Keratinocyte (primary cell): Measurements from ENCODE around the gene GRM7. TPM values are rescaled to one million over a fixed set of nuclear protein-coding genes. Genes with fewer than 3 reads are reported as not detected.

Experiments used
- DNase-seq: peaks from one replicate; pipeline ENCODE4 v3.0.0-alpha.2; 2011; ENCODE audit warnings: low read depth, missing footprints, low spot score
- FAIRE-seq: peaks from 2 replicates; lab custom pipeline; 2011; peaks lifted over from hg19 to GRCh38; lab: Jason Lieb, UNC
- H2AFZ ChIP-seq: 2 replicates; pipeline ENCODE4 v1.6.0; 2012; ENCODE audit warnings: low read length, control low read depth, inconsistent platforms; ENCODE audit not compliant: control insufficient read depth
- H3K27ac ChIP-seq: 2 replicates; pipeline ENCODE4 v1.5.1; 2011; ENCODE audit warnings: low read length; ENCODE audit not compliant: control insufficient read depth, insufficient read depth
- H3K27me3 ChIP-seq: 3 replicates; pipeline ENCODE4 v1.6.0; 2011; ENCODE audit warnings: low read length; ENCODE audit not compliant: control insufficient read depth, insufficient read depth; ENCODE audit errors: extremely low read depth
- H3K36me3 ChIP-seq, 2 experiments: 2 replicates in 1 of 2; 3 replicates in 1 of 2; pipeline ENCODE4 v1.5.1; 2011; ENCODE audit warnings: low read length in 2 of 2, mild to moderate bottlenecking in 1 of 2; ENCODE audit not compliant: control insufficient read depth in 2 of 2, insufficient read depth in 2 of 2; ENCODE audit errors: extremely low read depth in 1 of 2
- H3K4me1 ChIP-seq: 3 replicates; pipeline ENCODE4 v1.5.1; 2011; ENCODE audit warnings: low read length; ENCODE audit not compliant: control insufficient read depth, insufficient read depth; ENCODE audit errors: extremely low read depth
- H3K4me2 ChIP-seq: 3 replicates; pipeline ENCODE4 v1.6.0; 2011; ENCODE audit warnings: low read depth, low read length; ENCODE audit not compliant: control insufficient read depth, insufficient read depth; ENCODE audit errors: extremely low read depth
- H3K4me3 ChIP-seq, 3 experiments: fragments of 200-600 bp in 1 of 3; sonication (generic) in 1 of 3; 2 replicates in 2 of 3; 3 replicates in 1 of 3; pipeline ENCODE4 v1.5.1; 2011 to 2016; ENCODE audit warnings: low read length in 3 of 3, mild to moderate bottlenecking in 3 of 3, control low read depth in 2 of 3, inconsistent platforms in 1 of 3, low read depth in 1 of 3, mixed read lengths in 1 of 3, mixed run types in 1 of 3, moderate library complexity in 1 of 3; ENCODE audit not compliant: control insufficient read depth in 2 of 3, insufficient read depth in 2 of 3; ENCODE audit errors: extremely low read depth in 1 of 3
- H3K79me2 ChIP-seq: 2 replicates; pipeline ENCODE4 v1.6.0; 2012; ENCODE audit warnings: low read length; ENCODE audit not compliant: control insufficient read depth, insufficient read depth
- H3K9ac ChIP-seq: 3 replicates; pipeline ENCODE4 v1.6.0; 2011; ENCODE audit warnings: low read length; ENCODE audit not compliant: control insufficient read depth, insufficient read depth; ENCODE audit errors: extremely low read depth
- H3K9me1 ChIP-seq: 3 replicates; pipeline ENCODE4 v1.6.0; 2011; ENCODE audit warnings: low read length; ENCODE audit not compliant: control insufficient read depth, insufficient read depth; ENCODE audit errors: extremely low read depth
- H3K9me3 ChIP-seq: 2 replicates; pipeline ENCODE4 v1.5.1; 2012; ENCODE audit warnings: low read depth, low read length; ENCODE audit not compliant: control insufficient read depth
- H4K20me1 ChIP-seq: 3 replicates; pipeline ENCODE4 v1.6.0; 2011; ENCODE audit warnings: low read length; ENCODE audit not compliant: control insufficient read depth, insufficient read depth; ENCODE audit errors: extremely low read depth
- EZH2 ChIP-seq: IDR thresholded peaks from one replicate; pipeline ENCODE4 v1.6.1; 2012; ENCODE audit warnings: inconsistent platforms, mild to moderate bottlenecking, low read length, moderate library complexity
- dilution Hi-C: fragments of 300-500 bp; cut with MboI; formaldehyde crosslinking; loops from one replicate; pipeline ENCODE4 v1.7.0; 2020; ENCODE audit warnings: low sequenced_read_pairs; ENCODE audit not compliant: extremely low pct_ligation_motif_present
- polyA plus RNA-seq, 5 experiments: library from polyadenylated mRNA; depleted of rRNA in 3 of 5; stranded (reverse) in 3 of 5; stranded (forward) in 1 of 5; unstranded in 1 of 5; fragments of >200 nt; gene quantifications; 1 replicate in 1 of 5; 2 replicates in 3 of 5; 3 replicates in 1 of 5; pipeline versions ENCODE4 v1.2.1 to v1.2.3, GENCODE V29; 2011 to 2012; ENCODE audit warnings: missing spikeins in 2 of 5, low read depth in 1 of 5, low replicate concordance in 1 of 5
- TF ChIP-seq, protein P1 (sequence below), 3 experiments: IDR thresholded peaks in 1 of 3; conservative IDR thresholded peaks in 1 of 3; optimal IDR thresholded peaks in 1 of 3; 2 replicates in 2 of 3; 3 replicates in 1 of 3; pipeline versions ENCODE3 to v1.5.1; 2011; ENCODE audit warnings: low read length in 3 of 3, mild to moderate bottlenecking in 3 of 3, moderate library complexity in 2 of 3, control low read depth in 1 of 3, inconsistent platforms in 1 of 3; ENCODE audit not compliant: insufficient read depth in 2 of 3; ENCODE audit errors: extremely low read depth in 1 of 3

GRM7 gene
- polyA plus RNA-seq, 1 donor (not counting 4 experiments of a cell fraction or from before 2014, with no cell fraction given), result not detected

DNA sequence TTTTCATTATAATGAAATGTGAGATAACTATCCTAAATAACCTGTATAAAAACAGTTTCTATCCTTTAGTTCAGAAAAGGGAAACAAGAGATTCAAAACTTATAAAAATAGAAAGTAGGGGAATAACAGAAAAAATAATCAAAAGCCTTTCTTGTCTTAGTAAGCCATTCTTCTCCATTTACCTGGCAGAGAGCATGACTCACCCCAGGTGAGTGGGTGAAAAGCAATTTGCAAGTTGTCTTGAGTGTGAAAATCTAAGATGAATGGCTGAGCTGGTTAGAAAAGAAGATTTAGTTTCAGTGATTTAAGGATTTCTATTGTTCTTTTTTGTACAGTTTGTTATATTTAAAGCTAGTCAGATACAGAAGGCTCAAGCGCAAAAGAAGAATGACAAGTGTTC is 702.0 kb downstream of the GRM7 start:
- H3K9ac ChIP-seq, result no peak overlapping the region
- H4K20me1 ChIP-seq, result no peaks in the 10 kb centered on the region
- H3K27ac ChIP-seq, result no peak overlapping the region
- H3K4me3 ChIP-seq, result no peak overlapping the region
- TF ChIP-seq, protein P1, sequence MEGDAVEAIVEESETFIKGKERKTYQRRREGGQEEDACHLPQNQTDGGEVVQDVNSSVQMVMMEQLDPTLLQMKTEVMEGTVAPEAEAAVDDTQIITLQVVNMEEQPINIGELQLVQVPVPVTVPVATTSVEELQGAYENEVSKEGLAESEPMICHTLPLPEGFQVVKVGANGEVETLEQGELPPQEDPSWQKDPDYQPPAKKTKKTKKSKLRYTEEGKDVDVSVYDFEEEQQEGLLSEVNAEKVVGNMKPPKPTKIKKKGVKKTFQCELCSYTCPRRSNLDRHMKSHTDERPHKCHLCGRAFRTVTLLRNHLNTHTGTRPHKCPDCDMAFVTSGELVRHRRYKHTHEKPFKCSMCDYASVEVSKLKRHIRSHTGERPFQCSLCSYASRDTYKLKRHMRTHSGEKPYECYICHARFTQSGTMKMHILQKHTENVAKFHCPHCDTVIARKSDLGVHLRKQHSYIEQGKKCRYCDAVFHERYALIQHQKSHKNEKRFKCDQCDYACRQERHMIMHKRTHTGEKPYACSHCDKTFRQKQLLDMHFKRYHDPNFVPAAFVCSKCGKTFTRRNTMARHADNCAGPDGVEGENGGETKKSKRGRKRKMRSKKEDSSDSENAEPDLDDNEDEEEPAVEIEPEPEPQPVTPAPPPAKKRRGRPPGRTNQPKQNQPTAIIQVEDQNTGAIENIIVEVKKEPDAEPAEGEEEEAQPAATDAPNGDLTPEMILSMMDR (optimal IDR thresholded peaks at IDR 0.05 in 1 of 3, IDR thresholded peaks at IDR 0.05 in 1 of 3, conservative IDR thresholded peaks at IDR 0.05 in 1 of 3; ENCODE audit: extremely low read depth in 1 of 3, insufficient read depth in 2 of 3, low read length in 3 of 3), result no peak
- H3K79me2 ChIP-seq, result no peaks in the 10 kb centered on the region
- dilution Hi-C loops, result no loop called here
- peaks cover 15% of the 10 kb centered on the region for H3K4me1 ChIP-seq
- H3K9me3 ChIP-seq, result no peaks in the 10 kb centered on the region
- DNase-seq, result peak; percentile 5
- no peaks in the 10 kb centered on the region for H3K27me3 ChIP-seq
- H3K4me2 ChIP-seq, result peak overlapping the region; percentile 29
- no peak overlapping the region for H2AFZ ChIP-seq
- no peaks in the 10 kb centered on the region for H3K9me1 ChIP-seq
- FAIRE-seq, result peak; percentile 81
- H3K36me3 ChIP-seq, result no peaks in the 10 kb centered on the region

DNA sequence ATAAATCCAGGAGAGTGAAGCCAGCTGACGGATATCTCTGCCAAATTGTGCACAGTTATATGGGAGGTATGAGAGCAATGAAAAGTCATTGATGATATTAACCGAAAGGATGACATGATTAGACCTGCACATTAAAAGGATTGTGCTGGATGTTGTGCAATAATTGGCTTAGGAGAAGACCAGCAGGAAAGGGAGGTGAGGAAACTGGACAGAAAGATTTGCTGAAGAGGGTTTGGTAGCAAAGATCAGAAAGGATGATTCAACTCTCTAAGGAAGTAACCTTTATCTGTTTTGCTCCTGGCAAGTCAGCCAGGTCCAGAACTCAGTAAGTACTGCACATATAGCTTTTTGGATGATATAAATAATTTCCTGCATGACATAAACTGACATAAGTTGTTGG is 704.7 kb downstream of the GRM7 start:
- Histone ChIP-seq H3K36me3 (no peaks in the 10 kb centered on the region), H3K9me3 (peaks cover 1% of the 10 kb centered on the region), H3K9me1 (no peaks in the 10 kb centered on the region), H3K27me3 (no peaks in the 10 kb centered on the region), H2AFZ (no peak overlapping the region), H3K9ac (no peak overlapping the region), H3K79me2 (no peaks in the 10 kb centered on the region), H3K27ac (no peak overlapping the region), H3K4me3 (no peak overlapping the region), H3K4me1 (peaks cover 15% of the 10 kb centered on the region), H3K4me2 (peak overlapping the region; percentile 0), H4K20me1 (no peaks in the 10 kb centered on the region)
- dilution Hi-C loops, result no loop called here
- FAIRE-seq (peak; percentile 59), DNase-seq (peak; percentile 1)
- TF ChIP-seq EZH2, result no peak
- TF ChIP-seq, protein P1 (optimal IDR thresholded peaks at IDR 0.05 in 1 of 3, IDR thresholded peaks at IDR 0.05 in 1 of 3, conservative IDR thresholded peaks at IDR 0.05 in 1 of 3; ENCODE audit: extremely low read depth in 1 of 3, insufficient read depth in 2 of 3, low read length in 3 of 3), result no peak
